ENCODE measurements around the gene POMT2. TPM values are rescaled to one million over a fixed set of nuclear protein-coding genes. Genes with fewer than 3 reads are reported as not detected.

The POMT2 gene
- total RNA-seq, 2 experiments from 2014 or later: 5.9 to 31.4 TPM

GRCh38 chr14:77335576-77335975, 14.9 kb upstream of the POMT2 start:
- H3K4me1 ChIP-seq (ENCODE audit: insufficient read depth, low read length, poor library complexity, severe bottlenecking): no peaks in the 10 kb centered on the region
- H3K4me2 ChIP-seq (ENCODE audit: low read length): no peak overlapping the region
- no peak overlapping the region for H3K27ac ChIP-seq (ENCODE audit: low read depth, low read length, poor library complexity, severe bottlenecking)
- H3K9me2 ChIP-seq (ENCODE audit: insufficient read depth, low read length): no peaks in the 10 kb centered on the region
- H3K79me2 ChIP-seq (ENCODE audit: insufficient read depth, low read depth, low read length): no peaks in the 10 kb centered on the region
- intact Hi-C loops (cut with micrococcal nuclease; ENCODE audit: unreplicated experiment): no loop called here
- DNase-seq (ENCODE audit: low spot score): no peak
- ChIA-PET POLR2A (no interaction called here), CTCF (ENCODE audit: unreplicated experiment) (interaction anchor here (1.2 kb wide), 1 partner anchor 20 kb away, joined by 4 read pairs; no protein-coding TSS in a partner anchor)
- TF ChIP-seq CTCF (conservative IDR thresholded peaks at IDR 0.05; ENCODE audit: low read length): no peak
- TF ChIP-seq EZH2phosphoT487 (IDR thresholded peaks at IDR 0.05; ENCODE audit: borderline replicate concordance, low read depth, low read length): no peak
- peaks cover 52% of the 10 kb centered on the region for H3K36me3 ChIP-seq (ENCODE audit: insufficient read depth, low read length)
- H2AFZ ChIP-seq (ENCODE audit: low read length): no peak overlapping the region
- no TSS peak for BruUV-seq (replicated peaks)
- H4K20me1 ChIP-seq (ENCODE audit: insufficient read depth, low read length): no peaks in the 10 kb centered on the region
- H3K4me3 ChIP-seq (ENCODE audit: low read depth, low read length, poor library complexity, severe bottlenecking): no peak overlapping the region
- no peaks in the 10 kb centered on the region for H3K9me3 ChIP-seq (ENCODE audit: low read length)

DNA sequence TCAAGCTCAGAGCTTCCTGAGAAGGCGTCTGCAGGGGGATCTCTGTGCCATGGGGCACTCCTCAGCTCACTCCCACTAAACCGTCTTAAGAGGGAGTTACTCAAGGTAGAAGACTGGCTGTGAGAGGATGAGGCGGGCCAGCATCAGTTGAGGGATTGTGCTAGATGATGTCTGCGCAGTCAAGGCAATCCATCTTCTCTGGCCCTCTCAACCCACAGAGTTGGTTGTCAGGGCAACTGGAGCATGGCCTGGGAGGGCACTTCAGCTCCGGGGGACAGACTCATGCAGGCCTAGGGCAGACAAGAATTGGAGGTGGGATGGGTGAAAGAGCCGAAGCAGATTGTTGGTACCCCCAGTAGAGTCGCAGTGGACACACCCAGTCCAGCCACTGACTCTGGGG, 9.2 kb upstream of the POMT2 start:
- Histone ChIP-seq H3K9me3 (ENCODE audit: low read length) (no peaks in the 10 kb centered on the region), H3K4me3 (ENCODE audit: low read depth, low read length, poor library complexity, severe bottlenecking) (no peak overlapping the region), H3K9me2 (ENCODE audit: insufficient read depth, low read length) (no peaks in the 10 kb centered on the region), H2AFZ (ENCODE audit: low read length) (no peak overlapping the region), H3K4me1 (ENCODE audit: insufficient read depth, low read length, poor library complexity, severe bottlenecking) (no peaks in the 10 kb centered on the region), H3K4me2 (ENCODE audit: low read length) (no peak overlapping the region), H3K27ac (ENCODE audit: low read depth, low read length, poor library complexity, severe bottlenecking) (no peak overlapping the region), H3K36me3 (ENCODE audit: insufficient read depth, low read length) (no peaks in the 10 kb centered on the region; the same call in none of the 2 replicates), H3K79me2 (ENCODE audit: insufficient read depth, low read depth, low read length) (no peaks in the 10 kb centered on the region), H4K20me1 (ENCODE audit: insufficient read depth, low read length) (no peaks in the 10 kb centered on the region)
- ChIA-PET CTCF (ENCODE audit: unreplicated experiment) (interaction anchor here (0.7 kb wide), 1 partner anchor 266 kb away, joined by 3 read pairs; no protein-coding TSS in a partner anchor), POLR2A (no interaction called here)
- intact Hi-C loops (cut with micrococcal nuclease; ENCODE audit: unreplicated experiment): no loop called here
- no peak for DNase-seq (ENCODE audit: low spot score)
- BruUV-seq (replicated peaks): no TSS peak
- TF ChIP-seq CTCF (conservative IDR thresholded peaks at IDR 0.05; ENCODE audit: low read length) (no peak), EZH2phosphoT487 (IDR thresholded peaks at IDR 0.05; ENCODE audit: borderline replicate concordance, low read depth, low read length) (no peak)

- H3K36me3 ChIP-seq (ENCODE audit: insufficient read depth, low read length): no peaks in the 10 kb centered on the region
- no peak overlapping the region for H3K4me2 ChIP-seq (ENCODE audit: low read length)
- ChIA-PET CTCF (ENCODE audit: unreplicated experiment) (no interaction called here), POLR2A (no interaction called here)
- no TSS peak for BruUV-seq (replicated peaks)
- peaks cover 3% of the 10 kb centered on the region; the same call in 1 of the 2 replicates for H3K79me2 ChIP-seq (ENCODE audit: insufficient read depth, low read depth, low read length)
- H2AFZ ChIP-seq (ENCODE audit: low read length): no peak overlapping the region
- intact Hi-C loops (cut with micrococcal nuclease; ENCODE audit: unreplicated experiment): no loop called here
- no peak overlapping the region for H3K27ac ChIP-seq (ENCODE audit: low read depth, low read length, poor library complexity, severe bottlenecking)
- TF ChIP-seq EZH2phosphoT487 (IDR thresholded peaks at IDR 0.05; ENCODE audit: borderline replicate concordance, low read depth, low read length) (no peak), CTCF (conservative IDR thresholded peaks at IDR 0.05; ENCODE audit: low read length) (no peak)
- peaks cover 8% of the 10 kb centered on the region for H3K4me1 ChIP-seq (ENCODE audit: insufficient read depth, low read length, poor library complexity, severe bottlenecking)
- no peaks in the 10 kb centered on the region for H3K9me2 ChIP-seq (ENCODE audit: insufficient read depth, low read length)
- no peaks in the 10 kb centered on the region for H3K9me3 ChIP-seq (ENCODE audit: low read length)
- no peak for DNase-seq (ENCODE audit: low spot score)
- H4K20me1 ChIP-seq (ENCODE audit: insufficient read depth, low read length): no peaks in the 10 kb centered on the region
- no peak overlapping the region for H3K4me3 ChIP-seq (ENCODE audit: low read depth, low read length, poor library complexity, severe bottlenecking)
These were observed 6.4 kb upstream of the POMT2 start for GRCh38 chr14:77327111-77327510.
